Measurements from ENCODE around the gene LLGL2.

DNA sequence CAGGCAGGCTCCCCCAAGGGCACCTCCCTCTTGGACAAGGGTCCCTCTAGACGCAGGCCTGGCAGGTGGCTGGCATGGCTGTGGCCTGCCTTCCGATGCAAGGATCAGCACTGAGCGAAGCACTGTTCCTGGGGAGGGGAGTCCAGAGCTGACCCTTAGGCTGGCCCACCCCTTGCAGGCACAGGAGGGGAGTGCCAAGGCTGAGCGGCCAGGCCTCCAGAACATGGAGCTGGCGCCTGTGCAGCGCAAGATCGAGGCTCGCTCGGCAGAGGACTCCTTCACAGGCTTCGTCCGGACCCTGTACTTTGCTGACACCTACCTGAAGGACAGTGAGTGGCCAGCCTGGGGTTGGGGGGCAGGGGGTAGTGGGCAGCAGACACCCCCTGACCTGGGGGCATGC lies 45.3 kb downstream of the LLGL2 start:
- no peak for TF ChIP-seq POLR2AphosphoS5 (IDR thresholded peaks at IDR 0.05)
- TF ChIP-seq, protein P1, sequence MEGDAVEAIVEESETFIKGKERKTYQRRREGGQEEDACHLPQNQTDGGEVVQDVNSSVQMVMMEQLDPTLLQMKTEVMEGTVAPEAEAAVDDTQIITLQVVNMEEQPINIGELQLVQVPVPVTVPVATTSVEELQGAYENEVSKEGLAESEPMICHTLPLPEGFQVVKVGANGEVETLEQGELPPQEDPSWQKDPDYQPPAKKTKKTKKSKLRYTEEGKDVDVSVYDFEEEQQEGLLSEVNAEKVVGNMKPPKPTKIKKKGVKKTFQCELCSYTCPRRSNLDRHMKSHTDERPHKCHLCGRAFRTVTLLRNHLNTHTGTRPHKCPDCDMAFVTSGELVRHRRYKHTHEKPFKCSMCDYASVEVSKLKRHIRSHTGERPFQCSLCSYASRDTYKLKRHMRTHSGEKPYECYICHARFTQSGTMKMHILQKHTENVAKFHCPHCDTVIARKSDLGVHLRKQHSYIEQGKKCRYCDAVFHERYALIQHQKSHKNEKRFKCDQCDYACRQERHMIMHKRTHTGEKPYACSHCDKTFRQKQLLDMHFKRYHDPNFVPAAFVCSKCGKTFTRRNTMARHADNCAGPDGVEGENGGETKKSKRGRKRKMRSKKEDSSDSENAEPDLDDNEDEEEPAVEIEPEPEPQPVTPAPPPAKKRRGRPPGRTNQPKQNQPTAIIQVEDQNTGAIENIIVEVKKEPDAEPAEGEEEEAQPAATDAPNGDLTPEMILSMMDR (IDR thresholded peaks at IDR 0.05): no peak
